Measurements from ENCODE around the gene CDNF. TPM values are rescaled to one million over a fixed set of nuclear protein-coding genes. Genes with fewer than 3 reads are reported as not detected.

Gene CDNF
- total RNA-seq, 1 donor, result 1.8 TPM

DNA sequence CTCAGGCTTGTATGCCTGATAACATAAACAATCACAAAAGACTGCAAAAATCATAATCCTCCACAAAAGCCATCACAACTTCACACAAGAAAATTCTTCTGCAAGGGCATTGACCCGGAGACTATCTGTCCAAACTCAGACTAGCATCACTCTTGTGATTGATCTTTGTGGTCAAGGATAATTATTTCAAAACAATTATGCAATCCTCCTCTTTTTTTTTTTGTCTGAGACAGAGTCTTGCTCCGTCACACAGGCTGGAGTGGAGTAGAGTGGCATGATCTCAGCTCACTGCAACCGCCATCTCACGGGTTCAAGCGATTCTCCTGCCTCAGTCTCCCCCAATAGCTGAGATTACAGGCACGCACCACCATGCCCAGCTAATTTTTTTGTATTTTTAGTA lies 22.2 kb downstream of the CDNF start:
- Histone ChIP-seq H3K4me1 (ENCODE audit: insufficient read depth, low read length) (peaks cover 21% of the 10 kb centered on the region), H3K4me2 (ENCODE audit: insufficient read depth, low read length) (no peak overlapping the region), H3K36me3 (ENCODE audit: insufficient read depth, low read length) (no peaks in the 10 kb centered on the region), H2AFZ (ENCODE audit: low read length) (peak overlapping the region; percentile 27), H4K20me1 (ENCODE audit: insufficient read depth, low read length) (no peaks in the 10 kb centered on the region), H3K27ac (ENCODE audit: low read depth, low read length) (no peak overlapping the region), H3K9me3 (ENCODE audit: low read depth, low read length) (no peaks in the 10 kb centered on the region), H3K79me2 (ENCODE audit: insufficient read depth, low read length) (no peaks in the 10 kb centered on the region), H3K4me3 (ENCODE audit: insufficient read depth, low read length) (no peak overlapping the region), H3K27me3 (ENCODE audit: insufficient read depth, low read length) (no peaks in the 10 kb centered on the region)
- no peak for DNase-seq (ENCODE audit: insufficient read length, low spot score, missing footprints)
- no peak for TF ChIP-seq CTCF (IDR thresholded peaks at IDR 0.05; ENCODE audit: extremely low read depth, low read depth, low read length)

DNA sequence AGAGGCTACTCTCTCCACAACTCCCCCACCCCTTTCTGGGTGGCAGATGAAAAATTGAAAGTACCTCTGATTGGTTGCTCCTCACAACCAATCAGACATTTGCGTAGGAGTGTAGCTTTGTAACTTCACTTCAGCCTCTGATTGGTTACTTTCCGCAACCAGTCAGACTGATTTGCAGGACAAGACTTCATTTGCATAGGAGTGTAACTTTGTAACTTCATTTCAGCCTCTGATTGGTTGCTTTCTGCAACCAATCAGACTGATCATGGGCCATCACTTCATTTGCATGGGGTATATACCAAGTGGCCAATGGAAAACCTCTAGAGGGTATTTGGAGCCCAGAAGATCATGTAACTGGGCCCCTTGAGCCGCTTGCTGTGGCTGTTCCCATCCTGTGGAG lies 25.6 kb downstream of the CDNF start:
- H4K20me1 ChIP-seq (ENCODE audit: insufficient read depth, low read length), result no peaks in the 10 kb centered on the region
- H2AFZ ChIP-seq (ENCODE audit: low read length), result no peak overlapping the region
- no peaks in the 10 kb centered on the region for H3K36me3 ChIP-seq (ENCODE audit: insufficient read depth, low read length)
- no peaks in the 10 kb centered on the region for H3K79me2 ChIP-seq (ENCODE audit: insufficient read depth, low read length)
- DNase-seq (ENCODE audit: insufficient read length, low spot score, missing footprints), result no peak
- H3K9me3 ChIP-seq (ENCODE audit: low read depth, low read length), result no peaks in the 10 kb centered on the region
- no peak overlapping the region for H3K27ac ChIP-seq (ENCODE audit: low read depth, low read length)
- H3K4me3 ChIP-seq (ENCODE audit: insufficient read depth, low read length), result no peak overlapping the region
- H3K4me1 ChIP-seq (ENCODE audit: insufficient read depth, low read length), result peaks cover 11% of the 10 kb centered on the region
- H3K27me3 ChIP-seq (ENCODE audit: insufficient read depth, low read length), result peaks cover 5% of the 10 kb centered on the region
- no peak overlapping the region for H3K4me2 ChIP-seq (ENCODE audit: insufficient read depth, low read length)
- TF ChIP-seq CTCF (IDR thresholded peaks at IDR 0.05; ENCODE audit: extremely low read depth, low read depth, low read length), result no peak

DNA sequence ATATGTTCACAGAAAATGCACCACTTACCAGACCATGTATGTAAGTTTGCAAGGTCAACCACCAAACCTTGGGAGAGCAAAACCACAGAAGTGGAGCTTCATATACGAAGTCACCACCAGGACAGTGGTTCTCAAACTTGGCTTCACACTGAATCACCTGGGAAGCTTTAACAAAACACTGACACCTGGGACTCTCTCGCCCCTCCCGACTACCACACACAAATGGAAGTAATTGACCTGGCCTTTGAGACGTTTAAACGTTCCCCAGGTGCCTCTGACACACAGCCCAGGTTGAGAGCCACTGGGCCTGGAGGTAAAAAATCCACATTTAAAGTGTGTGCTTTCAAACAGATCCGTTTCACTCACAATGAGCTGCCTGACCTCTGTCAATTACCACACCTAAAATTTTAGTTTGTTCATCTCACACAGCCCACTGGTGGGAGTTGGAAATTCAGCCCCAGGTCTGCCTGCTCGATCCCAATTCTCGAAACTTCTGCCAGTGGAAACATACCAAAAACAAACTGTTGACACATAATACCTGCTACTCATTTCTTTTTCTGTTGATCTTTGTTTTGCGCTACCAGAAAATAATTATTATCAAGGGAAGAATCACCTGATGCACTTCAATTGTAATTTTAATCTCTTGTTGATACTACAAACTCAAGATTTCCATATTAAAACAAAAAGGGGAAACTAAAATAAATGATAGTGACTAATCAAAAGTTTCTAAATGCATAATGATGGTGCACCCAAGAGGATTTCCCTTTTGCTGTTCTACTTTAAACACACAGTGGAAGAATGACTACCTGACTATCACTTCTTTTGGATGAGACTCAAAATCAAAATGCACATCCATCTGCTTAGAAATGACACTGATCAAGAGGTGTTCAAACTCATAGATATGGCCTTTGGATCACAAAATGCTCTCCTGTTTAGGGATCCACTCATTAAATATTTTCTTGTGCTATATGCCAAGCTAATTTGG lies 26.6 kb downstream of the CDNF start:
- no peak for DNase-seq (ENCODE audit: insufficient read length, low spot score, missing footprints)
- Histone ChIP-seq H3K4me1 (ENCODE audit: insufficient read depth, low read length) (peaks cover 11% of the 10 kb centered on the region), H3K27ac (ENCODE audit: low read depth, low read length) (no peak overlapping the region), H4K20me1 (ENCODE audit: insufficient read depth, low read length) (no peaks in the 10 kb centered on the region), H3K9me3 (ENCODE audit: low read depth, low read length) (no peaks in the 10 kb centered on the region), H2AFZ (ENCODE audit: low read length) (no peak overlapping the region), H3K27me3 (ENCODE audit: insufficient read depth, low read length) (peaks cover 5% of the 10 kb centered on the region), H3K36me3 (ENCODE audit: insufficient read depth, low read length) (no peaks in the 10 kb centered on the region), H3K4me3 (ENCODE audit: insufficient read depth, low read length) (no peak overlapping the region), H3K79me2 (ENCODE audit: insufficient read depth, low read length) (no peaks in the 10 kb centered on the region), H3K4me2 (ENCODE audit: insufficient read depth, low read length) (no peak overlapping the region)
- no peak for TF ChIP-seq CTCF (IDR thresholded peaks at IDR 0.05; ENCODE audit: extremely low read depth, low read depth, low read length)

DNA sequence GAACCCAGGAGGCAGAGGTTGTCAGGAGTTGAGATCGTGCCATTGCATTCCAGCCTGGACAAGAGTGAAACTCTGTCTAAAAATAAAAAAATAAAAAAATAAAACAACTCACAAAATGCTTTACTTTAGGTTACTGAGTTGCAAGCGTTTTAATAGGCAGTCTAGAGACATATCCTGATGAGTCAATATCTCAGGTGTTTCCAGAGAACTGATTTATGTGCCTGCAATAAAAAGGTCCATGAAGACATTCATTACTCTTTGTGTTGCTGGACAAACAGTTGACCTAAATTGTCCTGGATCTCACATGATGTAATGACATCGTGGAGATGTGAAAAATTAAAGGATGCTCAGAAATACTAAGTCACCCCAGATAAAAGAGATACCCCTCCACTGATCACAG lies 31.5 kb downstream of the CDNF start:
- no peak overlapping the region for H3K4me3 ChIP-seq (ENCODE audit: insufficient read depth, low read length)
- H3K79me2 ChIP-seq (ENCODE audit: insufficient read depth, low read length), result no peaks in the 10 kb centered on the region
- H3K4me2 ChIP-seq (ENCODE audit: insufficient read depth, low read length), result no peak overlapping the region
- TF ChIP-seq CTCF (IDR thresholded peaks at IDR 0.05; ENCODE audit: extremely low read depth, low read depth, low read length), result no peak
- no peaks in the 10 kb centered on the region for H3K4me1 ChIP-seq (ENCODE audit: insufficient read depth, low read length)
- H3K36me3 ChIP-seq (ENCODE audit: insufficient read depth, low read length), result no peaks in the 10 kb centered on the region
- no peak for DNase-seq (ENCODE audit: insufficient read length, low spot score, missing footprints)
- peaks cover 17% of the 10 kb centered on the region for H3K27me3 ChIP-seq (ENCODE audit: insufficient read depth, low read length)
- H3K9me3 ChIP-seq (ENCODE audit: low read depth, low read length), result no peaks in the 10 kb centered on the region
- H4K20me1 ChIP-seq (ENCODE audit: insufficient read depth, low read length), result no peaks in the 10 kb centered on the region
- no peak overlapping the region for H3K27ac ChIP-seq (ENCODE audit: low read depth, low read length)
- H2AFZ ChIP-seq (ENCODE audit: low read length), result no peak overlapping the region
